ENCODE data around the gene SLC66A3. TPM values are rescaled to one million over a fixed set of nuclear protein-coding genes. Genes with fewer than 3 reads are reported as not detected.

Gene SLC66A3
- total RNA-seq, 2 donors from 2014 or later: 53.6 to 124 TPM

DNA sequence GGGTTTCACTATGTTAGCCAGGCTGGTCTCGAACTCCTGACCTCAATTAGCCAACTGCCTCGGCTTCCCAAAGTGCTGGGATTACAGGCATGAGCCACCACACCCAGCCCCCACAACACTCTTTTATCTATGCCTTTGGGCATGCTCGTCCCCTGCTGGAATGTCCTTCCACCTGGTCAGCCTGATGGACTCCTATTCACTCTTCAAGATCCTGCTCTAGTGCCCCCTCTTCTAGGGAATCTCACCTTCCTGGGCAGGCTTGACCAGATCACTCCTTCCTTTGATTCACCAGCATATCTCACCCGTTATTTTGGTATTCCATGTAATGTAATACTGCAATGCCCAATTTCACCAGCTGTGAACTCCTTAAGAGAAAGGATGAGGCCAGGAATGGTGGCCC lies 13.9 kb upstream of the SLC66A3 start:
- no peaks in the 10 kb centered on the region for H3K9me3 ChIP-seq
- no peaks in the 10 kb centered on the region for H3K36me3 ChIP-seq
- H3K4me1 ChIP-seq (ENCODE audit: control insufficient read depth in 1 of 2, low read depth in 2 of 2): no peaks in the 10 kb centered on the region
- TF ChIP-seq, protein P1, sequence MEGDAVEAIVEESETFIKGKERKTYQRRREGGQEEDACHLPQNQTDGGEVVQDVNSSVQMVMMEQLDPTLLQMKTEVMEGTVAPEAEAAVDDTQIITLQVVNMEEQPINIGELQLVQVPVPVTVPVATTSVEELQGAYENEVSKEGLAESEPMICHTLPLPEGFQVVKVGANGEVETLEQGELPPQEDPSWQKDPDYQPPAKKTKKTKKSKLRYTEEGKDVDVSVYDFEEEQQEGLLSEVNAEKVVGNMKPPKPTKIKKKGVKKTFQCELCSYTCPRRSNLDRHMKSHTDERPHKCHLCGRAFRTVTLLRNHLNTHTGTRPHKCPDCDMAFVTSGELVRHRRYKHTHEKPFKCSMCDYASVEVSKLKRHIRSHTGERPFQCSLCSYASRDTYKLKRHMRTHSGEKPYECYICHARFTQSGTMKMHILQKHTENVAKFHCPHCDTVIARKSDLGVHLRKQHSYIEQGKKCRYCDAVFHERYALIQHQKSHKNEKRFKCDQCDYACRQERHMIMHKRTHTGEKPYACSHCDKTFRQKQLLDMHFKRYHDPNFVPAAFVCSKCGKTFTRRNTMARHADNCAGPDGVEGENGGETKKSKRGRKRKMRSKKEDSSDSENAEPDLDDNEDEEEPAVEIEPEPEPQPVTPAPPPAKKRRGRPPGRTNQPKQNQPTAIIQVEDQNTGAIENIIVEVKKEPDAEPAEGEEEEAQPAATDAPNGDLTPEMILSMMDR (IDR thresholded peaks at IDR 0.05): no peak
- H3K27me3 ChIP-seq (replicated peaks; ENCODE audit: insufficient read depth): no peaks in the 10 kb centered on the region
- ATAC-seq (ENCODE audit: insufficient number of reproducible peaks, low FRiP score, low read depth): no peak
- no peak for DNase-seq (ENCODE audit: low spot score)
- H3K27ac ChIP-seq: no peak overlapping the region
- no peak overlapping the region for H3K4me3 ChIP-seq

GRCh38 chr2:11142330-11142729 lies 12.9 kb upstream of the SLC66A3 start:
- Histone ChIP-seq H3K27ac (no peak overlapping the region), H3K27me3 (replicated peaks; ENCODE audit: insufficient read depth) (no peaks in the 10 kb centered on the region), H3K9me3 (no peaks in the 10 kb centered on the region), H3K4me3 (no peak overlapping the region), H3K4me1 (ENCODE audit: control insufficient read depth in 1 of 2, low read depth in 2 of 2) (no peaks in the 10 kb centered on the region), H3K36me3 (no peaks in the 10 kb centered on the region)
- TF ChIP-seq, protein P1 (IDR thresholded peaks at IDR 0.05): no peak
- DNase-seq (ENCODE audit: low spot score) (no peak), ATAC-seq (ENCODE audit: insufficient number of reproducible peaks, low FRiP score, low read depth) (no peak)

- ATAC-seq (ENCODE audit: insufficient number of reproducible peaks, low FRiP score, low read depth): no peak
- H3K9me3 ChIP-seq: no peaks in the 10 kb centered on the region
- H3K36me3 ChIP-seq: no peaks in the 10 kb centered on the region
- TF ChIP-seq, protein P1 (IDR thresholded peaks at IDR 0.05): no peak
- no peaks in the 10 kb centered on the region for H3K27me3 ChIP-seq (replicated peaks; ENCODE audit: insufficient read depth)
- H3K4me1 ChIP-seq (ENCODE audit: control insufficient read depth in 1 of 2, low read depth in 2 of 2): no peaks in the 10 kb centered on the region
- DNase-seq (ENCODE audit: low spot score): no peak
- H3K27ac ChIP-seq: no peak overlapping the region
- H3K4me3 ChIP-seq: no peak overlapping the region
Observed at GRCh38 chr2:11142987-11143386, 12.3 kb upstream of the SLC66A3 start.

- no peak overlapping the region for H3K4me3 ChIP-seq
- no peak for DNase-seq (ENCODE audit: low spot score)
- H3K36me3 ChIP-seq: no peaks in the 10 kb centered on the region
- no peaks in the 10 kb centered on the region for H3K27me3 ChIP-seq (replicated peaks; ENCODE audit: insufficient read depth)
- no peak overlapping the region for H3K27ac ChIP-seq
- TF ChIP-seq, protein P1 (IDR thresholded peaks at IDR 0.05): no peak
- H3K4me1 ChIP-seq (ENCODE audit: control insufficient read depth in 1 of 2, low read depth in 2 of 2): no peaks in the 10 kb centered on the region
- ATAC-seq (ENCODE audit: insufficient number of reproducible peaks, low FRiP score, low read depth): no peak
- no peaks in the 10 kb centered on the region for H3K9me3 ChIP-seq
Observed at GRCh38 chr2:11144077-11144737, 11.1 kb upstream of the SLC66A3 start.

DNA sequence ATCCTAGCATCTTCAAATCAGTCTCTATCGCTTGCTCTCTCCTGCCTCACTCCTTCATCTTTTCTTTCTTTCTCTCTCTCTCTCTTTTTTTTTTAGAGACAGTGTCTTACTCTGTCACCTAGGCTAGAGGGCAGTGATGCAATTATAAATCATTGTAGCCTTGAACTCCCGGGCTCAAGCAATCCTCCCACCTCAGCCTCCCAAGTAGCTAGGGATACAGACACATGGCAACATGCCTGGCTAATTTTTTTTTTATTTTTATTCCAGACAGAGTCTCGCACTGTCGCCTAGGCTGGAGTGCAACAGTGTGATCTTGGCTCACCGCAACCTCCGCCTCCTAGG lies 10.6 kb upstream of the SLC66A3 start:
- Histone ChIP-seq H3K27ac (no peak overlapping the region), H3K27me3 (replicated peaks; ENCODE audit: insufficient read depth) (no peaks in the 10 kb centered on the region), H3K4me3 (no peak overlapping the region), H3K9me3 (no peaks in the 10 kb centered on the region), H3K4me1 (ENCODE audit: control insufficient read depth in 1 of 2, low read depth in 2 of 2) (no peaks in the 10 kb centered on the region), H3K36me3 (no peaks in the 10 kb centered on the region)
- TF ChIP-seq, protein P1 (IDR thresholded peaks at IDR 0.05): no peak
- ATAC-seq (ENCODE audit: insufficient number of reproducible peaks, low FRiP score, low read depth) (no peak), DNase-seq (ENCODE audit: low spot score) (no peak)

All from thoracic aorta (tissue), 2 donors.